Measurements from ENCODE around the gene PTPRD.

PTPRD gene

DNA sequence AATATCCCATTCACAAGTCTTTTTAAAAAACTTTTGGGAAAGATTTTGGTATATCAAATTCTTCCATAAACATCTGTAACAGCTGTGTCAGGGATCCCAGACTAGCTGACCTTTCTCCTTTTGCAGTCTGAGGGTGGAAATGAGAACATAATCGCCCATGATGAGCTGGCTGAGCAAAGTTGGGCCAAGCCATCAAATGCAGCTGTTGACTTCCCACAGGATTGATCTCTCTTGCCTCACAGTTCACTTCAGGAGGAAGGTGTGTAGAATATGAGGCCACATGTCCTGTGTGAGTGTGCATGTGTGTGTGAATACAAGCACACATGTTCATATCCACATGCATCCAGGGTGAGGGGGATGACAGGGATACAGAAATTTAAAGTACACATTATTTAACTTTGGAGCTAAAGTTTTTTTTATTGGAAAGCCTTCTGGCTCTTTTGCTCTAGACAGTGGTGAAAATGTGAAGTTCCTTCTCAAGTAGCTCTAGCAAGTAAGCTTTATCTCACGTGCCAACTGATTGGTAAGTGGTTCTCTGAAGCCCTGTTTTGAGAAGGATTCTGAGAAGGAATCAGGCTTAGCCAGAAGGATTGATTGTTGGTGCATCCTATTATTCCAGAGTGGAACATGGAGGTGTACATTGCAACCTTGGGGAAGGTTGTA is 2344.5 kb downstream of the PTPRD start:
- Histone ChIP-seq H3K9ac (ENCODE audit: low read depth, low read length) (no peak overlapping the region), H3K9me3 (ENCODE audit: control insufficient read depth, insufficient read depth, low read length) (no peaks in the 10 kb centered on the region), H3K36me3 (ENCODE audit: control insufficient read depth, insufficient read depth, low read length) (no peaks in the 10 kb centered on the region), H3K27me3 (ENCODE audit: control insufficient read depth, insufficient read depth, low read length) (no peaks in the 10 kb centered on the region), H3K4me3 (ENCODE audit: low read depth, low read length) (no peak overlapping the region), H3K4me1 (ENCODE audit: control insufficient read depth, insufficient read depth, low read length) (no peaks in the 10 kb centered on the region)

DNA sequence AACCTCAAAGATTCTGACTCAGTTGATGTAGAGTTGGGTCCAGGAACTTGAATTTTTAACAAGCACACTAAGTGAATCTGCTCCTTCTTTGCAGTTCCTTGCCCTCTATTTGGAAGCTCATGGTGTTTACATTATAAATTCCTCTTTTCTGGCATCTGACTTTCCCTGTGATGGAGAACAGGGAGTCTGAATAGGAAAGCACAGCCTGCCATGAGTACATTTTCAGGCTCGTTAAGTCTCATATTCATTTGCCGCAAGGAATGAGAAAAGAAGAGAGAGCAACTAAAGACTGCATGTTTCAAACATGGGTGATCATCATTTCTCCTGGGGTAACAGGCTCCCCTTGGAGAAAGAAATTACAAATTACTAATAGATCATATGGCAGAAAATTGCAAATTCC is 2345.2 kb downstream of the PTPRD start:
- no peaks in the 10 kb centered on the region for H3K36me3 ChIP-seq (ENCODE audit: control insufficient read depth, insufficient read depth, low read length)
- H3K4me3 ChIP-seq (ENCODE audit: low read depth, low read length) = no peak overlapping the region
- no peaks in the 10 kb centered on the region for H3K9me3 ChIP-seq (ENCODE audit: control insufficient read depth, insufficient read depth, low read length)
- H3K4me1 ChIP-seq (ENCODE audit: control insufficient read depth, insufficient read depth, low read length) = no peaks in the 10 kb centered on the region
- H3K27me3 ChIP-seq (ENCODE audit: control insufficient read depth, insufficient read depth, low read length) = no peaks in the 10 kb centered on the region
- H3K9ac ChIP-seq (ENCODE audit: low read depth, low read length) = no peak overlapping the region

GRCh38 chr9:8266861-8267260 is 2345.9 kb downstream of the PTPRD start:
- Histone ChIP-seq H3K36me3 (ENCODE audit: control insufficient read depth, insufficient read depth, low read length) (no peaks in the 10 kb centered on the region), H3K27me3 (ENCODE audit: control insufficient read depth, insufficient read depth, low read length) (no peaks in the 10 kb centered on the region), H3K9me3 (ENCODE audit: control insufficient read depth, insufficient read depth, low read length) (no peaks in the 10 kb centered on the region), H3K9ac (ENCODE audit: low read depth, low read length) (no peak overlapping the region), H3K4me3 (ENCODE audit: low read depth, low read length) (no peak overlapping the region), H3K4me1 (ENCODE audit: control insufficient read depth, insufficient read depth, low read length) (no peaks in the 10 kb centered on the region)

DNA sequence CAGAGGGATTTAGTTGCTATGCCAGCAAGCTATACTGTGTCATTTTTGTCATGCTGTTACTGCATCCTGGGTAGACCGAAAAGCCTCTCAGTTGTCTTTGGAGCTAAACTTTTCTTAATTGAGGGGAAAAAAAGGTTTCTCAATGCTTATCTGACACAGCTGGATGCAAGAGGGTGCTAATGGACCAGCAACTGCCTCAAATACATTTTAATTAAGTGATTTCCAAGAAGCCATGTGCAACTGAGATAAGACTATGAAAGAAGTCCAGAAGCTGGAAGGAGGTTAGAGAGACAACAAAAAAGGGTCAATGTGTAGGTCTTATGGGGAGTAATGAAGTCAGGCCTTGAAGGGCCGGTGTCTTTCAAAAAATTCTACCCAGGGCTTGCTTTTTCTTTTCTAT is 2347.5 kb downstream of the PTPRD start:
- no peaks in the 10 kb centered on the region for H3K9me3 ChIP-seq (ENCODE audit: control insufficient read depth, insufficient read depth, low read length)
- no peaks in the 10 kb centered on the region for H3K36me3 ChIP-seq (ENCODE audit: control insufficient read depth, insufficient read depth, low read length)
- no peak overlapping the region for H3K4me3 ChIP-seq (ENCODE audit: low read depth, low read length)
- H3K4me1 ChIP-seq (ENCODE audit: control insufficient read depth, insufficient read depth, low read length) = no peaks in the 10 kb centered on the region
- H3K27me3 ChIP-seq (ENCODE audit: control insufficient read depth, insufficient read depth, low read length) = no peaks in the 10 kb centered on the region
- H3K9ac ChIP-seq (ENCODE audit: low read depth, low read length) = no peak overlapping the region
